Stomach (tissue), 9 donors: ENCODE data around the gene MAP2K1. TPM values are rescaled to one million over a fixed set of nuclear protein-coding genes. Genes with fewer than 3 reads are reported as not detected.

ENCODE experiments used
- DNase-seq, 2 donors: peaks; one replicate each; pipeline versions ENCODE4 v3.0.0 to v3.0.0-alpha.2; 2013 to 2019
- H3K27ac ChIP-seq, 5 donors: fragments of 200-600 bp in 4 of 5; sonication (generic) in 4 of 5; one replicate each; pipeline ENCODE4 v1.5.1; 2013 to 2019; ENCODE audit warnings: mild to moderate bottlenecking in 1 of 5, moderate library complexity in 1 of 5
- H3K27me3 ChIP-seq, 3 donors: fragments of 200-600 bp; sonication (generic); one replicate each; pipeline ENCODE4 v1.5.1; 2017 to 2019; ENCODE audit warnings: mixed run types in 1 of 3
- H3K36me3 ChIP-seq, 4 donors: fragments of 200-600 bp; sonication (generic); 1 replicate in 3 of 4; 2 replicates in 1 of 4; pipeline ENCODE4 v1.5.1; 2016 to 2019
- H3K4me1 ChIP-seq, 4 donors: fragments of 200-600 bp; sonication (generic); one replicate each; pipeline ENCODE4 v1.5.1; 2016 to 2019
- H3K4me3 ChIP-seq, 4 donors: fragments of 200-600 bp; sonication (generic) in 3 of 4; one replicate each; pipeline ENCODE4 v1.5.1; 2016 to 2019; ENCODE audit warnings: mild to moderate bottlenecking in 1 of 4
- H3K9me3 ChIP-seq, 4 donors: fragments of 200-600 bp; sonication (generic); one replicate each; pipeline ENCODE4 v1.5.1; 2016 to 2019
- CTCF ChIP-seq, 7 experiments: fragments of 450-650 bp in 4 of 7; fragments of 200-600 bp in 3 of 7; sonication (generic) in 3 of 7; IDR thresholded peaks; one replicate each; pipeline ENCODE4 v1.5.1; 2016 to 2019; ENCODE audit warnings: antibody characterized with exemption in 7 of 7, control low read depth in 2 of 7, mild to moderate bottlenecking in 1 of 7
- EP300 ChIP-seq: sonication (generic); formaldehyde crosslinking; IDR thresholded peaks from one replicate; pipeline ENCODE4 v1.6.1; 2017; ENCODE audit warnings: antibody characterized with exemption
- POLR2A ChIP-seq, 4 donors: fragments of 450-650 bp; IDR thresholded peaks; one replicate each; pipeline ENCODE4 v1.6.1; 2016; ENCODE audit warnings: antibody characterized with exemption in 4 of 4, control low read depth in 2 of 4, mild to moderate bottlenecking in 1 of 4, moderate library complexity in 1 of 4
- POLR2AphosphoS5 ChIP-seq, 3 donors: sonication (generic); formaldehyde crosslinking; IDR thresholded peaks; one replicate each; pipeline ENCODE4 v1.6.1; 2016; ENCODE audit warnings: antibody characterized with exemption in 3 of 3
- WGBS, 5 donors: extraction: QIAGEN DNeasy Blood & Tissue Kit in 3 of 5; methylation state at CpG; one replicate each; pipeline versions ENCODE4 v1.1.5 to v1.1.7; 2013 to 2018; 5-methylcytosine and 5-hydroxymethylcytosine counted together
- intact Hi-C: fragments of 100-400 bp; cut with DNase I; formaldehyde crosslinking; loops from one replicate; pipeline ENCODE4 v1.15.1; 2023; ENCODE audit warnings: low total_unique reads
- polyA plus RNA-seq, 3 donors: library from polyadenylated mRNA; stranded (reverse); fragments of 200-250 nt; gene quantifications; one replicate each; pipeline ENCODE4 v1.2.3, GENCODE V29; 2013
- total RNA-seq, 5 donors: library from RNA; depleted of rRNA; stranded (reverse); fragments of >200 nt; gene quantifications; one replicate each; pipeline versions ENCODE4 v1.1.0 to v1.2.3, GENCODE V29; 2014 to 2016
- donor health status: healthy with polysubstance abuse.
- donor health status: Bipolar disorder and iron deficiency.
- donor health status: healthy.

The MAP2K1 gene
- total and polyA plus RNA-seq, 8 donors, result 20.1 to 123 (median 26.0) TPM

GRCh38 chr15:66419471-66419870 lies 32.8 kb downstream of the MAP2K1 start:
- no peak for DNase-seq
- intact Hi-C loops, result no loop called here
- no peak for TF ChIP-seq EP300
- TF ChIP-seq POLR2A (IDR thresholded peaks at IDR 0.05), result no peak
- TF ChIP-seq POLR2AphosphoS5 (IDR thresholded peaks at IDR 0.05), result no peak
- TF ChIP-seq CTCF (IDR thresholded peaks at IDR 0.05), result no peak
- peaks cover 0 to under 1% (median 0%) of the 10 kb centered on the region in 4 donors for H3K36me3 ChIP-seq
- H3K4me3 ChIP-seq, result no peak overlapping the region
- 94 to 99% (median 98%) methylated on average over 3 of the region's 3 CpGs for WGBS, 5 donors
- H3K4me1 ChIP-seq, result peaks cover 0 to 20% (median 5%) of the 10 kb centered on the region in 4 donors
- no peaks in the 10 kb centered on the region for H3K27me3 ChIP-seq
- no peak overlapping the region for H3K27ac ChIP-seq
- no peaks in the 10 kb centered on the region for H3K9me3 ChIP-seq

- H3K27me3 ChIP-seq, result no peaks in the 10 kb centered on the region
- 91 to 95% (median 94%) methylated on average over 4 of the region's 4 CpGs for WGBS, 5 donors
- intact Hi-C loops, result no loop called here
- no peak overlapping the region for H3K27ac ChIP-seq
- TF ChIP-seq POLR2AphosphoS5 (IDR thresholded peaks at IDR 0.05), result no peak
- H3K4me1 ChIP-seq, result peaks cover 0 to 16% (median 4%) of the 10 kb centered on the region in 4 donors
- H3K9me3 ChIP-seq, result no peaks in the 10 kb centered on the region
- H3K4me3 ChIP-seq, result no peak overlapping the region
- DNase-seq, result no peak
- H3K36me3 ChIP-seq, result no peaks in the 10 kb centered on the region
Observed at GRCh38 chr15:66422347-66422746, 35.6 kb downstream of the MAP2K1 start.

GRCh38 chr15:66423149-66423548 lies 36.4 kb downstream of the MAP2K1 start:
- Histone ChIP-seq H3K4me1 (peaks cover 0 to 9% (median 0%) of the 10 kb centered on the region in 4 donors), H3K27ac (no peak overlapping the region), H3K4me3 (no peak overlapping the region), H3K27me3 (no peaks in the 10 kb centered on the region), H3K9me3 (no peaks in the 10 kb centered on the region), H3K36me3 (no peaks in the 10 kb centered on the region)
- WGBS, 5 donors, result 86 to 92% (median 89%) methylated on average over 3 of the region's 3 CpGs
- intact Hi-C loops, result no loop called here
- DNase-seq, result no peak
- no peak for TF ChIP-seq EP300
- TF ChIP-seq POLR2A (IDR thresholded peaks at IDR 0.05), result no peak
- no peak for TF ChIP-seq CTCF (IDR thresholded peaks at IDR 0.05)
- TF ChIP-seq POLR2AphosphoS5 (IDR thresholded peaks at IDR 0.05), result no peak

- Histone ChIP-seq H3K27me3 (no peaks in the 10 kb centered on the region), H3K9me3 (no peaks in the 10 kb centered on the region), H3K4me1 (peaks cover 0 to 9% (median 0%) of the 10 kb centered on the region in 4 donors), H3K36me3 (no peaks in the 10 kb centered on the region), H3K27ac (no peak overlapping the region), H3K4me3 (no peak overlapping the region)
- no peak for TF ChIP-seq EP300
- TF ChIP-seq POLR2A (IDR thresholded peaks at IDR 0.05), result no peak
- no peak for TF ChIP-seq POLR2AphosphoS5 (IDR thresholded peaks at IDR 0.05)
- no peak for TF ChIP-seq CTCF (IDR thresholded peaks at IDR 0.05)
- WGBS, 5 donors, result 91 to 97% (median 95%) methylated on average over 9 of the region's 9 CpGs
- no peak for DNase-seq
- intact Hi-C loops, result no loop called here
Observed at GRCh38 chr15:66424963-66425612, 38.4 kb downstream of the MAP2K1 start.

GRCh38 chr15:66425837-66426236 lies 39.1 kb downstream of the MAP2K1 start:
- no peak for DNase-seq
- no peaks in the 10 kb centered on the region for H3K27me3 ChIP-seq
- no peak overlapping the region for H3K4me3 ChIP-seq
- H3K9me3 ChIP-seq, result no peaks in the 10 kb centered on the region
- no peaks in the 10 kb centered on the region for H3K36me3 ChIP-seq
- 69 to 81% (median 75%) methylated on average over 4 of the region's 4 CpGs for WGBS, 5 donors
- H3K27ac ChIP-seq, result no peak overlapping the region
- TF ChIP-seq CTCF (IDR thresholded peaks at IDR 0.05) (no peak), POLR2AphosphoS5 (IDR thresholded peaks at IDR 0.05) (no peak), POLR2A (IDR thresholded peaks at IDR 0.05) (no peak), EP300 (no peak)
- H3K4me1 ChIP-seq, result peaks cover 0 to 9% (median 0%) of the 10 kb centered on the region in 4 donors
- intact Hi-C loops, result no loop called here
